ENCODE results near the gene TMCO4. TPM values are rescaled to one million over a fixed set of nuclear protein-coding genes. Genes with fewer than 3 reads are reported as not detected.

The TMCO4 gene
- total and polyA plus RNA-seq, 10 of the 15 experiments (the other 5 are each of a cell fraction or from before 2014, with no cell fraction given), result 2.4 to 20.8 (median 13.0) TPM

DNA sequence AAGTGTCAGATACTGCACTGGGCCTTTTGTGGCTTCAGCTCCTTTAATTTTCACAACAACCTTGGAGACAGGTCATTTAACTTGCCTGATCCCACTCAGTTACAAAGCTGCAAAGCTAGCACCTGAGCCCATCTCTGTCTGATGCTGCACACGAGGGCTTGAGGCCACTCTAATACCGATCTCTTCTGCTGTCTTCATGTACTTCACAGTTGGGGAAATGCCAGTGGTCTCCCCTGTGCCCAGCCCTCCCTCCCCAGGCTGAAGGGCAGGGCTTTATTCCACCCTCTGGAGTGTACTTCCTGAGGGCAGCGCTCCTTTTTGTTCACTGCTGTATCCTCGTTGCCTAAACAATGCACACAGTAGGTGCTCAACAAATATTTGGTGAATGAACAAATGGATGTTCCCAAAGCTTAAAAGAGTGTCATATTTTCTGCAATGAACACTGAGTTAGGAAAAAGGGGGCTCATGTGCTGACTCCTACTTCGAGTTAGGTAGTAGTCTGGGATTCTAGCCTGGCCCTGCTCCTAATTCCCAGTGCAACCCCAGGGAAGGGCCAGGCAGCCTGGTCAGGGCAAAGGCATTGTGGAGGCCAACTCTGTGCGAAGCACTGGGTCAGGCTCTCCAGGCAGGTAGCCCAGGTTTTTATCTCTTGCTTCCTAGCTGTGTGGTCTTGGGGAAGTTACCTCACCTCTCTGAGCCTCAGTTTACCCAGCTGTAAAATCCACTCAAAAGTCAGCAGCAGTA, 1.1 kb downstream of the TMCO4 start:
- POLR2A ChIA-PET, result no interaction called here

More for the DNA sequence above, 1.1 kb downstream of the TMCO4 start:
- H3K9me3 ChIP-seq (replicated peaks; ENCODE audit: control insufficient read depth, insufficient read depth, low read length), result no peaks in the 10 kb centered on the region
- TF ChIP-seq DPF2 (IDR thresholded peaks at IDR 0.05) (peak; percentile 11; the same call in 1 of the 2 replicates), ETV6 (conservative IDR thresholded peaks at IDR 0.05 in 1 of 2, IDR thresholded peaks at IDR 0.05 in 1 of 2; ENCODE audit: borderline replicate concordance in 1 of 2, low read depth in 1 of 2) (no peak), RAD51 (IDR thresholded peaks at IDR 0.05) (no peak), SMARCA5 (IDR thresholded peaks at IDR 0.05) (peak; percentile 59)
- TF ChIP-seq, protein P1, sequence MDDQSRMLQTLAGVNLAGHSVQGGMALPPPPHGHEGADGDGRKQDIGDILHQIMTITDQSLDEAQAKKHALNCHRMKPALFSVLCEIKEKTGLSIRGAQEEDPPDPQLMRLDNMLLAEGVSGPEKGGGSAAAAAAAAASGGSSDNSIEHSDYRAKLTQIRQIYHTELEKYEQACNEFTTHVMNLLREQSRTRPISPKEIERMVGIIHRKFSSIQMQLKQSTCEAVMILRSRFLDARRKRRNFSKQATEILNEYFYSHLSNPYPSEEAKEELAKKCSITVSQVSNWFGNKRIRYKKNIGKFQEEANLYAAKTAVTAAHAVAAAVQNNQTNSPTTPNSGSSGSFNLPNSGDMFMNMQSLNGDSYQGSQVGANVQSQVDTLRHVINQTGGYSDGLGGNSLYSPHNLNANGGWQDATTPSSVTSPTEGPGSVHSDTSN (IDR thresholded peaks at IDR 0.05; ENCODE audit: insufficient replicate concordance, low read depth, low read length), result no peak
- TF ChIP-seq, protein P2, sequence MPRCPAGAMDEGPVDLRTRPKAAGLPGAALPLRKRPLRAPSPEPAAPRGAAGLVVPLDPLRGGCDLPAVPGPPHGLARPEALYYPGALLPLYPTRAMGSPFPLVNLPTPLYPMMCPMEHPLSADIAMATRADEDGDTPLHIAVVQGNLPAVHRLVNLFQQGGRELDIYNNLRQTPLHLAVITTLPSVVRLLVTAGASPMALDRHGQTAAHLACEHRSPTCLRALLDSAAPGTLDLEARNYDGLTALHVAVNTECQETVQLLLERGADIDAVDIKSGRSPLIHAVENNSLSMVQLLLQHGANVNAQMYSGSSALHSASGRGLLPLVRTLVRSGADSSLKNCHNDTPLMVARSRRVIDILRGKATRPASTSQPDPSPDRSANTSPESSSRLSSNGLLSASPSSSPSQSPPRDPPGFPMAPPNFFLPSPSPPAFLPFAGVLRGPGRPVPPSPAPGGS (IDR thresholded peaks at IDR 0.05; ENCODE audit: borderline replicate concordance, insufficient read depth, low read depth, low read length, poor library complexity, severe bottlenecking), result no peak
- in situ Hi-C loops (cut with MboI), result no loop called here
- WGBS (ENCODE audit: insufficient coverage, insufficient replicate concordance, low lambda C conversion rate, missing lambda C conversion rate), result 57% methylated on average over 6 of the region's 6 CpGs
- H3K27ac ChIP-seq (ENCODE audit: control insufficient read depth, insufficient read depth), result peak overlapping the region; percentile 84
- intact Hi-C loops (cut with micrococcal nuclease; ENCODE audit: unreplicated experiment), result no loop called here
- ChIA-PET SMC1A (ENCODE audit: uncharacterized antibody, unreplicated experiment) (interaction anchor here (0.9 kb wide), 1 partner anchor 11 kb away, joined by 3 read pairs; no protein-coding TSS in a partner anchor), CTCF (interaction anchor here (0.6 to 1.5 kb wide), 8 partner anchors 9 to 198 kb away, joined by 3 to 8 read pairs (median 4); partner anchors contain the start of gene OTUD3), RAD21 (ENCODE audit: unreplicated experiment) (no interaction called here)
- no peaks in the 10 kb centered on the region for H3K27me3 ChIP-seq (replicated peaks in 1 of 2; ENCODE audit: control insufficient read depth in 2 of 2, insufficient read depth in 2 of 2, low read length in 1 of 2)
- ATAC-seq (peak; percentile 11), DNase-seq (ENCODE audit: low read depth, low spot score) (no peak), FAIRE-seq (peak; percentile 65)
- H4K20me1 ChIP-seq (ENCODE audit: control insufficient read depth, insufficient read depth), result no peaks in the 10 kb centered on the region
- H3K36me3 ChIP-seq (ENCODE audit: control insufficient read depth in 2 of 2, insufficient read depth in 2 of 2, low read length in 1 of 2), result no peaks in the 10 kb centered on the region
- peaks cover 15% of the 10 kb centered on the region for H3K4me1 ChIP-seq (ENCODE audit: control insufficient read depth, insufficient read depth, low read length)
- peaks cover 4% of the 10 kb centered on the region for H3K79me2 ChIP-seq (ENCODE audit: control insufficient read depth, insufficient read depth, low read length)
- peak overlapping the region; percentile 66 for H3K4me3 ChIP-seq
- peak overlapping the region; percentile 79 for H2AFZ ChIP-seq (ENCODE audit: control insufficient read depth, low read depth, low read length)
- BruUV-seq (replicated peaks), result no TSS peak
- peak overlapping the region; percentile 83 for H3K9ac ChIP-seq (ENCODE audit: control insufficient read depth, insufficient read depth, low read length)
- peak overlapping the region; percentile 94 for H3K4me2 ChIP-seq (ENCODE audit: control insufficient read depth, insufficient read depth)
